Measurements from ENCODE around the gene GTPBP1. TPM values are rescaled to one million over a fixed set of nuclear protein-coding genes. Genes with fewer than 3 reads are reported as not detected.

GTPBP1 gene
- total RNA-seq, 2 experiments from 2014 or later = 51.1 to 95.0 TPM

- Histone ChIP-seq H3K79me2 (ENCODE audit: insufficient read depth, low read depth, low read length) (peaks cover 6% of the 10 kb centered on the region; the same call in 1 of the 2 replicates), H3K27ac (ENCODE audit: low read depth, low read length, poor library complexity, severe bottlenecking) (peak overlapping the region; percentile 78)
Measured at GRCh38 chr22:38751422-38752346, 45.9 kb downstream of the GTPBP1 start.

GRCh38 chr22:38753948-38754750 is 48.4 kb downstream of the GTPBP1 start:
- 0 out of 2 replicates have a peak, but pooled peaks cover 4% of the 10 kb centered on the region for H4K20me1 ChIP-seq (ENCODE audit: insufficient read depth, low read length)
- DNase-seq (ENCODE audit: low spot score) = no peak
- BruUV-seq (replicated peaks) = TSS peak; percentile 66
- intact Hi-C loops (cut with micrococcal nuclease; ENCODE audit: unreplicated experiment) = loop anchor here (10.0 kb wide), 1 partner anchor 691 kb away; no protein-coding TSS in a partner anchor
- peak overlapping the region; percentile 79 for H3K27ac ChIP-seq (ENCODE audit: low read depth, low read length, poor library complexity, severe bottlenecking)
- H2AFZ ChIP-seq (ENCODE audit: low read length) = no peak overlapping the region
- peaks cover 6% of the 10 kb centered on the region; the same call in 1 of the 2 replicates for H3K79me2 ChIP-seq (ENCODE audit: insufficient read depth, low read depth, low read length)
- peaks cover 53% of the 10 kb centered on the region for H3K4me1 ChIP-seq (ENCODE audit: insufficient read depth, low read length, poor library complexity, severe bottlenecking)
- peaks cover 36% of the 10 kb centered on the region for H3K36me3 ChIP-seq (ENCODE audit: insufficient read depth, low read length)
- H3K4me2 ChIP-seq (ENCODE audit: low read length) = peak overlapping the region; percentile 94
- H3K4me3 ChIP-seq (ENCODE audit: low read depth, low read length, poor library complexity, severe bottlenecking) = peak overlapping the region; percentile 94
- TF ChIP-seq CTCF (conservative IDR thresholded peaks at IDR 0.05; ENCODE audit: low read length) (no peak), EZH2phosphoT487 (IDR thresholded peaks at IDR 0.05; ENCODE audit: borderline replicate concordance, low read depth, low read length) (no peak)
- ChIA-PET CTCF (ENCODE audit: unreplicated experiment) (interaction anchor here (0.6 kb wide), 1 partner anchor 1163 kb away, joined by 5 read pairs; no protein-coding TSS in a partner anchor), POLR2A (interaction anchor here (0.6 kb wide), 1 partner anchor 48 kb away, joined by 4 read pairs; the partner anchor contains the start of gene GTPBP1)
- no peaks in the 10 kb centered on the region for H3K9me2 ChIP-seq (ENCODE audit: insufficient read depth, low read length)
- no peaks in the 10 kb centered on the region for H3K9me3 ChIP-seq (ENCODE audit: low read length)

More at GRCh38 chr22:38751422-38752346, 45.9 kb downstream of the GTPBP1 start:
- peak overlapping the region; percentile 41 for H3K4me3 ChIP-seq (ENCODE audit: low read depth, low read length, poor library complexity, severe bottlenecking)
- BruUV-seq (replicated peaks) = no TSS peak
- TF ChIP-seq CTCF (conservative IDR thresholded peaks at IDR 0.05; ENCODE audit: low read length) (no peak), EZH2phosphoT487 (IDR thresholded peaks at IDR 0.05; ENCODE audit: borderline replicate concordance, low read depth, low read length) (no peak)
- intact Hi-C loops (cut with micrococcal nuclease; ENCODE audit: unreplicated experiment) = loop anchor here (10.0 kb wide), 1 partner anchor 693 kb away; no protein-coding TSS in a partner anchor
- H3K9me3 ChIP-seq (ENCODE audit: low read length) = no peaks in the 10 kb centered on the region
- 0 out of 2 replicates have a peak, but pooled peaks cover 4% of the 10 kb centered on the region for H4K20me1 ChIP-seq (ENCODE audit: insufficient read depth, low read length)
- ChIA-PET POLR2A (no interaction called here), CTCF (ENCODE audit: unreplicated experiment) (interaction anchor here (1.1 kb wide), 1 partner anchor 27 kb away, joined by 5 read pairs; no protein-coding TSS in a partner anchor)
- peaks cover 57% of the 10 kb centered on the region for H3K36me3 ChIP-seq (ENCODE audit: insufficient read depth, low read length)
- peak overlapping the region; percentile 67 for H3K4me2 ChIP-seq (ENCODE audit: low read length)
- peak; percentile 80 for DNase-seq (ENCODE audit: low spot score)
- H2AFZ ChIP-seq (ENCODE audit: low read length) = peak overlapping the region; percentile 39; the same call in 1 of the 2 replicates
- peaks cover 34% of the 10 kb centered on the region for H3K4me1 ChIP-seq (ENCODE audit: insufficient read depth, low read length, poor library complexity, severe bottlenecking)
- H3K9me2 ChIP-seq (ENCODE audit: insufficient read depth, low read length) = no peaks in the 10 kb centered on the region
